H1 (cell line): ENCODE results near the gene THAP7. TPM values are rescaled to one million over a fixed set of nuclear protein-coding genes. Genes with fewer than 3 reads are reported as not detected.

ENCODE experiments used
- EZH2 ChIP-seq: fragments of 200-600 bp; sonication (generic); IDR thresholded peaks from 2 replicates; pipeline ENCODE4 v1.7.1; 2012; ENCODE audit warnings: low read depth, mild to moderate bottlenecking, moderate library complexity, low read length, inconsistent platforms; ENCODE audit not compliant: severe bottlenecking
- TAF1 ChIP-seq: IDR thresholded peaks from 2 replicates; pipeline ENCODE4 v1.6.1; 2011; ENCODE audit warnings: mild to moderate bottlenecking, low read depth, low read length
- TAF7 ChIP-seq: optimal IDR thresholded peaks from 2 replicates; pipeline ENCODE3; 2011; ENCODE audit warnings: low read depth, mild to moderate bottlenecking, inconsistent platforms, low read length, moderate library complexity, borderline replicate concordance
- polyA plus RNA-seq, 7 experiments: library from polyadenylated mRNA; depleted of rRNA in 3 of 7; stranded (reverse) in 5 of 7; unstranded in 2 of 7; fragments of >200 nt in 5 of 7; fragments of 200-250 nt in 2 of 7; gene quantifications; 1 replicate in 5 of 7; 2 replicates in 1 of 7; 4 replicates in 1 of 7; pipeline versions ENCODE4 v1.2.1 to v1.2.3, GENCODE V29; 2011 to 2013; ENCODE audit warnings: missing spikeins in 2 of 7, mixed read lengths in 2 of 7
- total RNA-seq: library from RNA; stranded (reverse); fragmentation: NEBNext Ultra II Directional; extraction: Animal tissue kit (Norgen Biotek cat#: 25700); gene quantifications from 2 replicates; pipeline ENCODE4 v1.2.1, GENCODE V29; 2021

Gene THAP7
- total and polyA plus RNA-seq, 2 of the 8 experiments (the other 6 are each of a cell fraction or from before 2014, with no cell fraction given): 16.9 to 32.5 TPM

DNA sequence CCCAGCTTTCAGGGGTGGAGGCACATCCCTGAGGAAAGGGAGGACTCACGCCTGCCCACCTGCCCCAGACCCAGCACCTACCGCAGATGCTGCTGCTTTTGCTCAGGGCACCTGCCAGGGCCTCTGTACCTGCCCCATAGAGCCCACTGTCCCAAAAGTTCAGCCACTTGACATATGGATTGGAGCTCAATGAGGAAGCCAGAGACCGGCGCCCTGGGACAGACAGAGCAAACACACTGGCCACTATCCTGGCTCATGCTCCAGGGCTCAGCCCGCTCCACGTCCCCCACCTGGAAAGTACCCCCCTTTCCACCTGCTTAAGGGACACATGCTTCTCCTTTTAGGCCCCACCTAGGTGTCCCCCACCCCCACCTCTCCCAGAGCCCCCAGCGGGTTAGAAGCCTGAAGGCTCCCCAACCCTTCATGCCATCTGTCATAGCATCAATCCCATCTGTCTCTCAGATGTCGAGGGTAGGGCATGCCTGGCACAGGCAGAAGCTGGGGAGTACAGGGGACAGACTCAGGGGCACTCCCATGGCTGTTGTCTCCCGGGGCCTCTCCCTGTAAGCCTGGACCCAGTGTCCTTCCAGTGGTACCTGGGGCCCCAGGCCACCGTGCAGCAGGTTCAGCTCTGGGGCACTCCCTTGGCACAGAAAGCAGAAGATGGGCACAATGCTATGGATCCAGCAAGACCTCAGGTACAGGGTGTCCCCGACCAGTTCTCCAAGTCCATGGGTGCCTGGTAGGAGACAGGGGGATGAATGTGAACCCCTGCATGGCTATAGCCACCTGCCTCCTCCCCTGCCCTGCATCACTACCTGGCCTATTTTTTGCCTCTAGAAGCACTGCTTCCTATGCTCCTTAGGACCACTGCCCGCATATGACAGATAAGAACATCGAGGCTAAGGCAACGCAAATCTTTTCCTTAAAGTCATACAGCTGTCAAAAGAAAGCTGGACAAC, 10.8 kb upstream of the THAP7 start (continued):
- TF ChIP-seq TAF1 (no peak), EZH2 (no peak), TAF7 (no peak)
